ENCODE data around the gene TNNC2.

Gene TNNC2

GRCh38 chr20:45872626-45873025 is 45.5 kb upstream of the TNNC2 start:
- no peaks in the 10 kb centered on the region for H3K79me2 ChIP-seq (ENCODE audit: insufficient read depth, low read length)
- H3K27me3 ChIP-seq (ENCODE audit: low read length), result no peaks in the 10 kb centered on the region
- no peaks in the 10 kb centered on the region for H4K20me1 ChIP-seq (ENCODE audit: low read depth, low read length)
- H3K9ac ChIP-seq (ENCODE audit: low read length), result no peak overlapping the region
- no peak overlapping the region for H3K27ac ChIP-seq (ENCODE audit: low read depth, low read length)
- no peaks in the 10 kb centered on the region for H3F3A ChIP-seq (ENCODE audit: insufficient read depth)
- no peaks in the 10 kb centered on the region for H3K9me3 ChIP-seq (ENCODE audit: insufficient read depth, low read length)
- no peak overlapping the region for H2AFZ ChIP-seq (ENCODE audit: low read depth, low read length, severe bottlenecking)
- H3K4me3 ChIP-seq (ENCODE audit: insufficient read depth, low read length, poor library complexity, severe bottlenecking), result no peak overlapping the region
- H3K9me2 ChIP-seq (replicated peaks; ENCODE audit: insufficient read depth, low read length), result no peaks in the 10 kb centered on the region
- H3K4me2 ChIP-seq (ENCODE audit: low read depth, low read length, poor library complexity, severe bottlenecking), result no peak overlapping the region
- no peak for TF ChIP-seq EZH2phosphoT487 (conservative IDR thresholded peaks at IDR 0.05; ENCODE audit: low read length)
- TF ChIP-seq CTCF (IDR thresholded peaks at IDR 0.05; ENCODE audit: insufficient read depth, low read length, poor library complexity, severe bottlenecking), result no peak
- no peaks in the 10 kb centered on the region for H3K36me3 ChIP-seq (ENCODE audit: low read length)

GRCh38 chr20:45867819-45868176 is 40.7 kb upstream of the TNNC2 start:
- H3K36me3 ChIP-seq (ENCODE audit: low read length), result no peaks in the 10 kb centered on the region
- H3K27me3 ChIP-seq (ENCODE audit: low read length), result no peaks in the 10 kb centered on the region
- no peaks in the 10 kb centered on the region for H3F3A ChIP-seq (ENCODE audit: insufficient read depth)
- H3K4me3 ChIP-seq (ENCODE audit: insufficient read depth, low read length, poor library complexity, severe bottlenecking), result no peak overlapping the region
- no peak overlapping the region for H3K27ac ChIP-seq (ENCODE audit: low read depth, low read length)
- H3K9me3 ChIP-seq (ENCODE audit: insufficient read depth, low read length), result no peaks in the 10 kb centered on the region
- no peak overlapping the region for H3K4me2 ChIP-seq (ENCODE audit: low read depth, low read length, poor library complexity, severe bottlenecking)
- no peak overlapping the region for H2AFZ ChIP-seq (ENCODE audit: low read depth, low read length, severe bottlenecking)
- H3K9ac ChIP-seq (ENCODE audit: low read length), result no peak overlapping the region
- H3K9me2 ChIP-seq (replicated peaks; ENCODE audit: insufficient read depth, low read length), result no peaks in the 10 kb centered on the region
- no peak for TF ChIP-seq EZH2phosphoT487 (conservative IDR thresholded peaks at IDR 0.05; ENCODE audit: low read length)
- no peak for TF ChIP-seq CTCF (IDR thresholded peaks at IDR 0.05; ENCODE audit: insufficient read depth, low read length, poor library complexity, severe bottlenecking)
- H4K20me1 ChIP-seq (ENCODE audit: low read depth, low read length), result no peaks in the 10 kb centered on the region
- no peaks in the 10 kb centered on the region for H3K79me2 ChIP-seq (ENCODE audit: insufficient read depth, low read length)

GRCh38 chr20:45867136-45867818 is 40.2 kb upstream of the TNNC2 start:
- no peaks in the 10 kb centered on the region for H4K20me1 ChIP-seq (ENCODE audit: low read depth, low read length)
- no peaks in the 10 kb centered on the region for H3K9me2 ChIP-seq (replicated peaks; ENCODE audit: insufficient read depth, low read length)
- H3K36me3 ChIP-seq (ENCODE audit: low read length), result no peaks in the 10 kb centered on the region
- no peaks in the 10 kb centered on the region for H3K9me3 ChIP-seq (ENCODE audit: insufficient read depth, low read length)
- no peak overlapping the region for H2AFZ ChIP-seq (ENCODE audit: low read depth, low read length, severe bottlenecking)
- no peak overlapping the region for H3K27ac ChIP-seq (ENCODE audit: low read depth, low read length)
- no peak overlapping the region for H3K9ac ChIP-seq (ENCODE audit: low read length)
- TF ChIP-seq CTCF (IDR thresholded peaks at IDR 0.05; ENCODE audit: insufficient read depth, low read length, poor library complexity, severe bottlenecking) (no peak), EZH2phosphoT487 (conservative IDR thresholded peaks at IDR 0.05; ENCODE audit: low read length) (no peak)
- H3K4me2 ChIP-seq (ENCODE audit: low read depth, low read length, poor library complexity, severe bottlenecking), result no peak overlapping the region
- H3K4me3 ChIP-seq (ENCODE audit: insufficient read depth, low read length, poor library complexity, severe bottlenecking), result no peak overlapping the region
- no peaks in the 10 kb centered on the region for H3K79me2 ChIP-seq (ENCODE audit: insufficient read depth, low read length)
- H3K27me3 ChIP-seq (ENCODE audit: low read length), result no peaks in the 10 kb centered on the region
- no peaks in the 10 kb centered on the region for H3F3A ChIP-seq (ENCODE audit: insufficient read depth)

Data from SU-DHL-6 (cell line).